ENCODE measurements around the gene TMEM107.

GRCh38 chr17:8161289-8162232 lies 14.6 kb downstream of the TMEM107 start:
- TF ChIP-seq POLR2A (IDR thresholded peaks at IDR 0.05; ENCODE audit: low read length) = no peak
- TF ChIP-seq GATA1 (IDR thresholded peaks at IDR 0.05; ENCODE audit: low read depth, low read length) = no peak

Measured in erythroblast (primary cell).